CD4-positive, alpha-beta memory T cell (primary cell): ENCODE data around the gene CERKL. TPM values are rescaled to one million over a fixed set of nuclear protein-coding genes. Genes with fewer than 3 reads are reported as not detected.

Experiments used
- CTCF ChIA-PET: fragments of 350-600 bp; sonication (Branson Sonifier 250); formaldehyde crosslinking; loops from one replicate; lab custom pipeline; 2021; ENCODE audit warnings: inconsistent platforms; ENCODE audit not compliant: partially characterized antibody; lab: Charles Lee
- POLR2A ChIA-PET: fragments of 350-600 bp; sonication (Branson Sonifier 250); formaldehyde crosslinking; loops from one replicate; lab custom pipeline; 2021; ENCODE audit not compliant: partially characterized antibody; lab: Charles Lee
- DNase-seq, 5 donors: peaks; one replicate each; pipeline versions ENCODE4 v3.0.0 to v3.0.0-alpha.2; 2020 to 2022; ENCODE audit warnings: mixed read lengths in 1 of 5
- H3K27ac ChIP-seq: one replicate; pipeline ENCODE4 v1.7.0; 2013; ENCODE audit warnings: low read depth, low read length
- H3K27me3 ChIP-seq: 2 replicates; pipeline ENCODE4 v1.7.0; 2013; ENCODE audit warnings: mild to moderate bottlenecking, low read length, moderate library complexity; ENCODE audit not compliant: insufficient read depth
- H3K36me3 ChIP-seq: 2 replicates; pipeline ENCODE4 v1.7.0; 2013; ENCODE audit warnings: mild to moderate bottlenecking, low read length, moderate library complexity; ENCODE audit not compliant: insufficient read depth
- H3K4me1 ChIP-seq: 2 replicates; pipeline ENCODE4 v1.7.0; 2013; ENCODE audit warnings: mild to moderate bottlenecking, low read length, moderate library complexity; ENCODE audit not compliant: insufficient read depth
- H3K4me3 ChIP-seq, 2 donors: one replicate each; pipeline ENCODE4 v1.7.0; 2013; ENCODE audit warnings: low read length in 2 of 2, mild to moderate bottlenecking in 1 of 2
- H3K9me3 ChIP-seq, 2 donors: one replicate each; pipeline ENCODE4 v1.7.0; 2013; ENCODE audit warnings: low read length in 2 of 2, control low read depth in 1 of 2; ENCODE audit not compliant: control insufficient read depth in 1 of 2
- H3K27ac Mint-ChIP-seq, 7 donors: one replicate each; pipeline ENCODE4 v1.8.0; 2020 to 2021; ENCODE audit warnings: mixed read lengths in 7 of 7, mild to moderate bottlenecking in 6 of 7, inconsistent platforms in 3 of 7, moderate library complexity in 3 of 7
- H3K27me3 Mint-ChIP-seq, 2 donors: one replicate each; pipeline ENCODE4 v1.8.0; 2020 to 2021; ENCODE audit warnings: mixed read lengths in 2 of 2
- H3K36me3 Mint-ChIP-seq, 2 donors: one replicate each; pipeline ENCODE4 v1.8.0; 2020 to 2021; ENCODE audit warnings: mixed read lengths in 2 of 2, inconsistent platforms in 1 of 2, mild to moderate bottlenecking in 1 of 2
- H3K4me1 Mint-ChIP-seq, 4 donors: one replicate each; pipeline ENCODE4 v1.8.0; 2020 to 2021; ENCODE audit warnings: mixed read lengths in 4 of 4, mild to moderate bottlenecking in 1 of 4
- H3K4me3 Mint-ChIP-seq, 8 donors: one replicate each; pipeline ENCODE4 v1.8.0; 2020 to 2021; ENCODE audit warnings: mixed read lengths in 8 of 8, mild to moderate bottlenecking in 7 of 8, moderate library complexity in 6 of 8, inconsistent platforms in 3 of 8
- H3K9me3 Mint-ChIP-seq, 8 donors: one replicate each; pipeline ENCODE4 v1.8.0; 2020 to 2021; ENCODE audit warnings: mixed read lengths in 8 of 8, mild to moderate bottlenecking in 5 of 8, inconsistent platforms in 3 of 8, moderate library complexity in 1 of 8
- intact Hi-C: fragments of 100-400 bp; cut with micrococcal nuclease; formaldehyde crosslinking; loops from one replicate; pipeline ENCODE4 v1.15.1; 2023
- polyA plus RNA-seq, 2 donors: library from polyadenylated mRNA; unstranded; fragments of 300-500 nt; fragmentation: Illumina TruSeq; gene quantifications; one replicate each; pipeline ENCODE4 v1.2.3, GENCODE V29; 2021
- total RNA-seq, 2 experiments: library from RNA; stranded (reverse); gene quantifications; one replicate each; pipeline ENCODE4 v1.2.3, GENCODE V29; 2021

Gene CERKL
- total and polyA plus RNA-seq, 4 experiments from 2014 or later = 0.09 to 33.3 (median 15.6) TPM

- POLR2A ChIA-PET = no interaction called here
- peaks cover 9% of the 10 kb centered on the region for H3K27me3 ChIP-seq
- peaks cover 3% of the 10 kb centered on the region for H3K4me1 ChIP-seq
- no peak overlapping the region for H3K4me3 Mint-ChIP-seq
- intact Hi-C loops = no loop called here
- no peak overlapping the region for H3K4me3 ChIP-seq
- H3K4me1 Mint-ChIP-seq = peaks cover 5 to 12% (median 8%) of the 10 kb centered on the region in 4 donors
- H3K27me3 Mint-ChIP-seq = peaks cover 33 to 34% of the 10 kb centered on the region in 2 donors
- no peaks in the 10 kb centered on the region for H3K9me3 Mint-ChIP-seq
- H3K36me3 ChIP-seq = no peaks in the 10 kb centered on the region
- H3K27ac ChIP-seq = no peak overlapping the region
- no peaks in the 10 kb centered on the region for H3K9me3 ChIP-seq
- DNase-seq = no peak
- H3K36me3 Mint-ChIP-seq = no peaks in the 10 kb centered on the region
- no peak overlapping the region for H3K27ac Mint-ChIP-seq
- CTCF ChIA-PET = interaction anchor here (1.1 to 1.6 kb wide), 2 partner anchors 12 to 57 kb away, joined by 3 to 9 read pairs; no protein-coding TSS in a partner anchor
These were observed 1.5 kb upstream of the CERKL start for GRCh38 chr2:181658444-181658843.

DNA sequence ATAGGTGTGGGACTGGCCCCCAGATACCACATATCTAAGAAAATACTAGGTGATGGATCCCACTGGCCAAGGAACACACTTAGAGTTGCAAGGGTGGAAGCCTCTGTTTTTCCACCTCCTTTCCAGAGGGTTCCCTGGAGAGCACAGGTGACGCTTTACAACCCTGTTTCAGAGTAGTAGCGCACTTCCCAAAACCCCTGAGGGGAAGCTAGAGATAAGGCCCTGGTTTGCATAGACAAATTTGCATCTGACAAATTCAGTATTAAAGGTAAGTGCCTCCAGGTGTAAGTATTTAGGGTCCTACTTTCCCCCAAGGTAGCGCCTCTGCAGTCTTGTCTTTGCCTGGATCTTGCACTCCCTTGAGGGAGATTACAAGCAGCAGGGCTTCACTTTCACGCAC lies 474 bp upstream of the CERKL start:
- peaks cover 9% of the 10 kb centered on the region for H3K27me3 ChIP-seq
- peaks cover 34 to 39% of the 10 kb centered on the region in 2 donors for H3K27me3 Mint-ChIP-seq
- no peak overlapping the region for H3K27ac Mint-ChIP-seq
- H3K4me3 ChIP-seq = no peak overlapping the region
- H3K9me3 Mint-ChIP-seq = no peaks in the 10 kb centered on the region
- H3K4me1 ChIP-seq = peaks cover 3% of the 10 kb centered on the region
- H3K4me3 Mint-ChIP-seq = peak overlapping the region; percentile 49 to 83 (median 74)
- POLR2A ChIA-PET = no interaction called here
- no peak for DNase-seq
- CTCF ChIA-PET = interaction anchor here (1.6 kb wide), 1 partner anchor 58 kb away, joined by 3 read pairs; no protein-coding TSS in a partner anchor
- H3K27ac ChIP-seq = no peak overlapping the region
- H3K9me3 ChIP-seq = no peaks in the 10 kb centered on the region
- peaks cover 5 to 12% (median 8%) of the 10 kb centered on the region in 4 donors for H3K4me1 Mint-ChIP-seq
- intact Hi-C loops = no loop called here
- no peaks in the 10 kb centered on the region for H3K36me3 Mint-ChIP-seq
- no peaks in the 10 kb centered on the region for H3K36me3 ChIP-seq

GRCh38 chr2:181655519-181655918 lies 1.4 kb downstream of the CERKL start:
- H3K36me3 Mint-ChIP-seq = no peaks in the 10 kb centered on the region
- peaks cover 5 to 12% (median 8%) of the 10 kb centered on the region in 4 donors for H3K4me1 Mint-ChIP-seq
- intact Hi-C loops = no loop called here
- ChIA-PET POLR2A (no interaction called here), CTCF (interaction anchor here (0.5 kb wide), 1 partner anchor 1439 kb away, joined by 3 read pairs; no protein-coding TSS in a partner anchor)
- H3K27me3 Mint-ChIP-seq = peaks cover 40 to 48% of the 10 kb centered on the region in 2 donors
- no peak overlapping the region for H3K4me3 Mint-ChIP-seq
- peaks cover 0 to 2% (median 0%) of the 10 kb centered on the region in 8 donors for H3K9me3 Mint-ChIP-seq
- Histone ChIP-seq H3K4me3 (no peak overlapping the region), H3K9me3 (no peaks in the 10 kb centered on the region), H3K36me3 (no peaks in the 10 kb centered on the region), H3K4me1 (peaks cover 3% of the 10 kb centered on the region), H3K27me3 (peaks cover 9% of the 10 kb centered on the region), H3K27ac (no peak overlapping the region)
- no peak for DNase-seq
- H3K27ac Mint-ChIP-seq = no peak overlapping the region

- no peaks in the 10 kb centered on the region for H3K4me1 Mint-ChIP-seq
- no peaks in the 10 kb centered on the region for H3K36me3 Mint-ChIP-seq
- Histone ChIP-seq H3K27ac (no peak overlapping the region), H3K4me3 (no peak overlapping the region), H3K4me1 (no peaks in the 10 kb centered on the region), H3K9me3 (no peaks in the 10 kb centered on the region), H3K27me3 (peaks cover 4% of the 10 kb centered on the region), H3K36me3 (no peaks in the 10 kb centered on the region)
- H3K9me3 Mint-ChIP-seq = peaks cover 0 to 5% (median under 1%) of the 10 kb centered on the region in 8 donors
- no peak overlapping the region for H3K27ac Mint-ChIP-seq
- no peak for DNase-seq
- ChIA-PET CTCF (no interaction called here), POLR2A (no interaction called here)
- H3K4me3 Mint-ChIP-seq = no peak overlapping the region
- intact Hi-C loops = no loop called here
- peaks cover 23 to 39% of the 10 kb centered on the region in 2 donors for H3K27me3 Mint-ChIP-seq
These were observed 7.4 kb downstream of the CERKL start for GRCh38 chr2:181649436-181649979.

- no peak overlapping the region for H3K27ac ChIP-seq
- ChIA-PET POLR2A (no interaction called here), CTCF (no interaction called here)
- H3K27ac Mint-ChIP-seq = no peak overlapping the region
- no peaks in the 10 kb centered on the region for H3K27me3 ChIP-seq
- no peaks in the 10 kb centered on the region for H3K36me3 Mint-ChIP-seq
- no peaks in the 10 kb centered on the region for H3K4me1 Mint-ChIP-seq
- H3K9me3 Mint-ChIP-seq = peaks cover 0 to 5% (median under 1%) of the 10 kb centered on the region in 8 donors
- no peak for DNase-seq
- intact Hi-C loops = no loop called here
- no peaks in the 10 kb centered on the region for H3K4me1 ChIP-seq
- H3K36me3 ChIP-seq = no peaks in the 10 kb centered on the region
- H3K27me3 Mint-ChIP-seq = peaks cover 20 to 39% of the 10 kb centered on the region in 2 donors
- H3K4me3 ChIP-seq = no peak overlapping the region
- H3K4me3 Mint-ChIP-seq = no peak overlapping the region
- no peaks in the 10 kb centered on the region for H3K9me3 ChIP-seq
These were observed 8.3 kb downstream of the CERKL start for GRCh38 chr2:181648478-181649155.

DNA sequence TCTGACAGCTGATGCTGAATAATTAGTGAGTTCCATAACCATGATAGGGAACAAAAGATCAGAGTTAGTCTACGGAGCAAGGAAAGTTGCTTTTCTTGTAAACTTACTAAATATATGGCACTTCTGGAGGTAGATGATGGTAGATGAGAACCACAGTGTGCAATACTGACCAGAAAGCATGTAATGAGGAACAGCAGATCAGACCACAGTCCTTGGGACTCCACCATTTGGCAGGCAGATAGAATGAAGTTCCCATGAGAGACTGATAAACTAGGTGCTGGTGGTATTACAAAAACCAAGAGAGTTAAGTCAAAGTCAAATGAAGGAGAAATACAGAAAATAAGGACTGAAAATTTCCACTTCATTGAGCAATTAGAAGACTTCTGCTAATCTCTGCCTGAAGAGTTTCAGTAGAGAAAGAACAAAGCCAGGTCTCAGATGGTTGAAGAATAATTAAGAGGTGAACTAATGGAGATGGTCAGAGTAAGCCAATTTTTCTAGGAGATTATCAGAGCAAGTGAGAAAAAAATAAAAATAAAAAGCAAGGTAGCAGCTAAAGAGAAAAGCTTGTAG lies 10.4 kb downstream of the CERKL start:
- H3K27me3 Mint-ChIP-seq = peaks cover 20 to 35% of the 10 kb centered on the region in 2 donors

GRCh38 chr2:181643151-181643550 lies 13.8 kb downstream of the CERKL start:
- H3K27ac Mint-ChIP-seq = no peak overlapping the region
- CTCF ChIA-PET = no interaction called here
- intact Hi-C loops = no loop called here

More for the DNA sequence above, 10.4 kb downstream of the CERKL start:
- H3K4me1 Mint-ChIP-seq = no peaks in the 10 kb centered on the region
- DNase-seq = no peak
- peaks cover 0 to 5% (median under 1%) of the 10 kb centered on the region in 8 donors for H3K9me3 Mint-ChIP-seq
- H3K27ac ChIP-seq = no peak overlapping the region
- CTCF ChIA-PET = interaction anchor here (1.9 kb wide), 1 partner anchor 12 kb away, joined by 9 read pairs; no protein-coding TSS in a partner anchor
- H3K9me3 ChIP-seq = no peaks in the 10 kb centered on the region
- H3K27ac Mint-ChIP-seq = no peak overlapping the region
- no peak overlapping the region for H3K4me3 ChIP-seq
- H3K36me3 Mint-ChIP-seq = no peaks in the 10 kb centered on the region
- H3K4me1 ChIP-seq = no peaks in the 10 kb centered on the region
- POLR2A ChIA-PET = no interaction called here
- no peaks in the 10 kb centered on the region for H3K36me3 ChIP-seq
- no peaks in the 10 kb centered on the region for H3K27me3 ChIP-seq
- intact Hi-C loops = no loop called here
- no peak overlapping the region for H3K4me3 Mint-ChIP-seq

More at GRCh38 chr2:181643151-181643550, 13.8 kb downstream of the CERKL start:
- H3K9me3 ChIP-seq = no peaks in the 10 kb centered on the region
- no peaks in the 10 kb centered on the region for H3K4me1 Mint-ChIP-seq
- peaks cover 0 to 5% (median 0%) of the 10 kb centered on the region in 8 donors for H3K9me3 Mint-ChIP-seq
- no peak overlapping the region for H3K4me3 ChIP-seq
- H3K27me3 Mint-ChIP-seq = peaks cover 14 to 23% of the 10 kb centered on the region in 2 donors
- no peak overlapping the region for H3K4me3 Mint-ChIP-seq
- POLR2A ChIA-PET = no interaction called here
- no peaks in the 10 kb centered on the region for H3K36me3 ChIP-seq
- H3K36me3 Mint-ChIP-seq = no peaks in the 10 kb centered on the region
- H3K4me1 ChIP-seq = no peaks in the 10 kb centered on the region
- no peaks in the 10 kb centered on the region for H3K27me3 ChIP-seq
- H3K27ac ChIP-seq = no peak overlapping the region
- no peak for DNase-seq
